ENCODE measurements around the gene ASRGL1. TPM values are rescaled to one million over a fixed set of nuclear protein-coding genes. Genes with fewer than 3 reads are reported as not detected.

Gene ASRGL1
- total RNA-seq, 2 experiments from 2014 or later = 9.5 to 11.6 TPM

GRCh38 chr11:62439785-62440602, 102.7 kb downstream of the ASRGL1 start:
- H3K4me1 Mint-ChIP-seq (ENCODE audit: low read depth) = peaks cover 15% of the 10 kb centered on the region
- no peak overlapping the region for H3K27ac Mint-ChIP-seq
- intact Hi-C loops (cut with micrococcal nuclease) = no loop called here
- H3K4me3 Mint-ChIP-seq = no peak overlapping the region
- no peaks in the 10 kb centered on the region for H3K9me3 Mint-ChIP-seq
- no peaks in the 10 kb centered on the region for H3K36me3 Mint-ChIP-seq (ENCODE audit: low read depth)
- DNase-seq = no peak
- peaks cover 7% of the 10 kb centered on the region for H3K27me3 Mint-ChIP-seq (ENCODE audit: low read depth)
- CTCF ChIA-PET = interaction anchor here (0.6 kb wide), 1 partner anchor 17 kb away, joined by 3 read pairs; no protein-coding TSS in a partner anchor

Other genes with a start within 250 kb of the ASRGL1 start
- gene INCENP, start 213.4 kb upstream of the ASRGL1 start, total RNA-seq = 100 to 1,000 TPM; 156 to 161 TPM
- gene SCGB1D1, start 147.2 kb upstream of the ASRGL1 start, total RNA-seq = not detected
- gene SCGB2A1, start 128.8 kb upstream of the ASRGL1 start, total RNA-seq = not detected
- not detected for gene SCGB1D2, start 95.2 kb upstream of the ASRGL1 start, total RNA-seq
- gene SCGB2A2, start 67.3 kb upstream of the ASRGL1 start, total RNA-seq = not detected
- gene SCGB1D4, start 38.4 kb upstream of the ASRGL1 start, total RNA-seq = not detected
- gene SCGB1A1, start 81.6 kb downstream of the ASRGL1 start, total RNA-seq = not detected
- 1 to 10 TPM; 9.2 to 9.4 TPM for gene AHNAK, start 209.4 kb downstream of the ASRGL1 start, total RNA-seq
- 1,000 to 10,000 TPM; 2,282 to 2,440 TPM for gene EEF1G, start 236.4 kb downstream of the ASRGL1 start, total RNA-seq